Measurements from ENCODE around the gene ZNF385C.

ZNF385C gene

DNA sequence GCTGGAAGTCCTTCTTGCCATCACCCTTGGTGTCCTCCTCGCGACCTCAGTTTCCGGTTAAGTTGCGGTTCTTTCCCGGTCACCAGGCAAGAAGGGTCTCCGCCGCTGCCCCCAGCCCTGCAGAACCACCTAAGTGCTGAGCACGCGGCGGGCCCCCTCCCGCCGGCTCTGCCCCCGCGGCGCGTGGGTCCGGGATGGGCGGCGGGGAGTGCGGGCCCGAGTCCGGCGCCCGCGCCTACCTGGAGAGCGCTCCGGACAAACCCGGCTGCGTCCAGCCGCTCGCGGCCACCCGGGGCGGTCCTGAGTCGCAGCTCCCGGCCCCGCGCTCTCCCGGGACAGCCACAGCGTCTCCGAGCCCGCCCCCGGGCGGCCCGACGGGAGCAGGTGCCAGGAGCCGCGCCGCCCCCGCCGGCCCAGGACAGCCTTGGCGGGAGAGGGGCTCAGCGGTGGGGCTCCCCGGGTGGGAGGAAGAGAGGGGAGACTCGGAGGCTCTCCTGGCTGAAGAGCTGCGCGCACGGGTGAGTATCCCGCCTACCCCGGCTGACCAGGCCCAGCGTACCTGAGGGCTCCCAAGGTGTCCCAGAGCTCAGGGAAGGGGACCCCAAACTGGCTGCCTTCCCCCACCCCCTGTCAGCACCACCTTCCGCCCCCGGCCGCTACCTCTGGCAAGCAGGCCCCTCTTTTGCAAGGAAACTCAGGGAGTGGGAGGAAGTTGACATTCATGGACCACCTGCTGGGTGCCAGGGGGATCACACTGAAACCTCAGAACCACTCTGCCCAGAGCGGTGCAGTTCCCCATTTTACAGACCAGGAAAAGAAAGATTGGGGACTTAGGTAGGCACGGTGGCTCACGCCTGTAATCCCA is 25.7 kb downstream of the ZNF385C start:
- DNase-seq, result no peak

DNA sequence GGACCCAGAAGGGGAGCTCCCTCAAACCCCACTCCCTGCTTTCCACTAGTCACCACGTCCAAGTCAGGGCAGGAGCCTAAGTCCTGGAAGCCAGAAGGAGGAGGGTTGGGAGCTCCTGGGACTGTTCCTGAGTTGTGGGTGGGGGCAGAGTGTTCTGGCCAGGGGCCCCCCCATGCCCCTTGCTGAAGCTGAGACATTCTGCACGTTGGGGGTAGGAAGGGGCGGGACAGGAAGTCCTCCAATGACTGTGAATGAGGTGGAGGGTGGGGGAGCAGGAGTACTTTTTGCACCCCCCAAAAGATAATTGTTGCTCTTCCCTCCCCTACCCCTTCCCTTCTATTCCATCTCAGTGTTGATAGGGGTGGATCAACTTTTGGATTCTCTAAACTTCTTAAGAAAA is 26.5 kb downstream of the ZNF385C start:
- DNase-seq, result no peak

DNA sequence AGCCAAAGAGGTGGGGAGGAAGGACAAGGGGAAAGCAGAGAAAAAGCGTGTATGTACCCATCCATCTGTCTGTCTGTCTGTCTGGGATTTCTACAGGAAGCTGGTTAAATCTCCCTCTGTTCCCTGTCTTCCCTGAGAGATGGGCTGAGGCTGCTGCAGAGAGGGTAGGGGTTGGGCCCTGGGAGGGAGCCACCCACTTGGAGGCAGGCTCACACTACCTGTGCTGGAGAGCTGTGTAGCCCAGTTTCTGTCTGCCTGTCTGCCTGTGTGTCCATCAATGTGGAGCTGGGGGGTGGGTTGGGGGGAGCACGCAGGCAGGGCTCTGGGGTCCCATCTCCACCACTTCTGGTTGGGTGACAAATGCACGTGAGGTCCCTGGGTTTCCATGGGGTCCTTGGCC is 29.3 kb downstream of the ZNF385C start:
- no peak for DNase-seq

DNA sequence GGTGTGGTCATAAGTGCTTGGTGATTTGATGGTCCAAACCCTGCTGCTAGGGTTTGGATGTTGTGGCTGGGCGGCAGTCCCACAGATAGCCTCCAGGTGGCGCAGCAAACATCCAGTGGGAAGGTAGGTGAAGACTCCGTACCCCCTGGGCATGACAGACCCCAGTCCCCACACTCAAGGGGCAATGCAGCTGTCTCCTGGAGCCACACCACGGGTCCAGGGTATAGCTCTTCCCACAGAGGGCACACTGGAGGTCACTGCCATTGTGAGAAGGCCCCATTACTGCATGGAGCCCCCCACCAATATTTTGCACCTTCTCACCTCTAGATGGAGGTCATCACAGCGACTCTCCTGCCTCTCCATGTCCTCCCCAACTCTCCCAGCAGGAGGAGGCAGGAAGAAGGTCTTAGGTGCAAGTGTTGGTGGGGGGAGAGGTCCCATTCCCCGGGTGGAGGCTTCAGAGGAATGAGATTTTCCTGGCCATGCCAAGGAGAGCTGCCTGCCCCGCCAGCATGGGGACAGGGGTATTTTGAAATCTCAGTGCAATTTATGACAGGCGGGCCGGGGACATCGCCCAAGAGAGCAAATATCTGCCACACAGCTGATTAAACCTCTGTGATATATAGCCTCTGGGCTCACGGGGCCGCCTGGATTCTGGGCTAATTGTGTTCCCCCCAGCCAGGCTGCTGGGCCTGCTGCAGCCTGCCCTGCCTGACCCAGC is 30.7 kb downstream of the ZNF385C start:
- peak; percentile 26 to 85 for DNase-seq

DNA sequence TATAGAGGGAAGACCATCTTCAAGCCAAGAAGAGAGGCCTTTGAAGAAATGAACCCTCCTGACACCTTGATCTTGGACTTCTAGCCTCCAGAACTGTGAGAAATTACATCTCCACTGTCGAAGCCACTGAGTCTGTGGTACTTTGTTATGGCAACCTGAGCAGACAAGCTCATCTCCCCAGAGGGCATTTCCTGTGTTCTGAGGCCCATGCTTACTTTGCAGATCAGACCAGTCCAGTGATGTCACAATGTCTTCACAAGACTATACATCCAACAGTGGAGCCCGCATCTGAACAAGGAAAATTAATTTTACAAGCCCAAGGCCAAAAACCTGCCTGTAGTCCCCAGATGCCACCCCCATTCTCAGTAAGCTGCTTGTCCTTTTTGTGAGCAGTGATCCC is 33.1 kb downstream of the ZNF385C start:
- DNase-seq, result no peak

DNA sequence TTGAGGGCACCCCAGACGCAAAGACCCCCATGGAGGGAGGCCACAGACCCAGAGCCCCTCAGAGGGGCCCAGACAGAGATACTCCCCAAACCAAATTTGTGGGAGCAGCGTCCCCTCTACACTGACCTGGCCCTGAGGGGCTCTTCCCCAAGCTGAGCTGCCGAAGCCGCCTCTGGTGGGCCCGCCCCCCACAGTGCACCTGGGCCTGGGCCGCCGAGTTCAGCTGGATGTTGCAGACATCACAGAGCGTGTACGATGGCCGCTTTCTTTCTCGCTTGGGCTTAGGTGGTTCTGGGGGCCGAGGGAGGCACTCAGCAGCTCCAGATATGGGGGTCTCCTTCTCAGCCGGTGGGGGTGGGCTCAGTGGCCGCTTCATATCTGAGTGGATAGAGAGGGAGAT is 35.6 kb downstream of the ZNF385C start:
- no peak for DNase-seq

DNA sequence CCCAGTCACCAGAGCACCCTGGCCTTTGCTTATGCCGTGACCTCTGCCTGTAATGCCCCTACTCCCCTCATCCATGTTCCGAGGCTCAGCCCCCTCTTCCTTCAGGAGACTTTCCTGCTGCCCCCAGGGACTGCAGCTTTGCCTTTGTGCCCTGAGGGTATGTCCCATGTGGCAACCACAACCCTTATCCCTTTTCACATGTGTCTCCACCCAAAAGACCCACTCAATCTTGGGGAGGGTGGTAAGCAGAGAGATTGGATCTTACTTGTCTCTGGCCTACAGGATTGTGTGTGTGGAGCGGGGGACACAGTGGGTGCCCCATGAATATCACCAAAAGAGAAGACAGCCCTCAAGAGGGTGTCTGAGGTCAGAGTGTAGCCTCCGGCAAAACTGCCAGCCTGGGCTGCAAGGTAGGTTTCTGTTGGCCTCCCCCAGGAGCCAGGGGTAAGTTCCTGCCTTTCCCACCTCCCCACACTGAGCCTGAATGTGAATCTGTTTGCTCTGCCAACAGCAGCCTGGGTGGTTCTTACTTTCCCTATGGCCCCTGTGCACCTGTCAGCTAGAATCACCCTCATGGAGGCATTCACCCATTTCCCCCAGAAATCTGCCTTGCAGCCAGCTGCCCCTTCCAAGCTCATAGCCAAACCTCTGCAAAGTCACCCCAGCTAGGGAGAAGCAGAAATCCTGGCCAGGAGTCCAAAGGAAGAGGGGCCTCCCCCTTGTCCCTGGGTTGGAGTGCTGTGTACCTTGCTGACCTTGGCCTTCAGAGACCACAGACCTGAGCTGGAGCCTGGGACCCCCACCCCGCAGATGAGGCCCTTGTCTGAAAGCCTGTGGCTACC is 36.4 kb downstream of the ZNF385C start:
- DNase-seq, result no peak

DNA sequence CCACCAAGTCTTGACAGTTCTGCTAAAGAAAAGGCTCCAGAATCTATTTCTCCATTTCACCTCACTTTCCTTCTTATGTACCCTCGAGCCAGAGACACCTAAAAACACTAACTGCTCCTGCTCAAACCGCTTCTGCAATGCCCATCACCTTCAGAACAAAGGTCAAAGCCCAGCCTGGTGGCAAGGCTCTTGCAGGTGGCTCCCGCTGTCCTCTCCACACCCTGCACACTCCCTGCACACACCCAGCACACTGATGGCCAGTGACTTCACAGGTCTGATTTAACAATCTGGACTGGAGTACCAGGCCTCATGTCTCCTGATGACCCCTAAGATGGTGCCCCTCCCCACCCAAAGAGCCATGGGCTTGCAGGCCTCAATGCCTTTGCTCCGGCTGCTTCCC is 38.0 kb downstream of the ZNF385C start:
- no peak for DNase-seq

DNA sequence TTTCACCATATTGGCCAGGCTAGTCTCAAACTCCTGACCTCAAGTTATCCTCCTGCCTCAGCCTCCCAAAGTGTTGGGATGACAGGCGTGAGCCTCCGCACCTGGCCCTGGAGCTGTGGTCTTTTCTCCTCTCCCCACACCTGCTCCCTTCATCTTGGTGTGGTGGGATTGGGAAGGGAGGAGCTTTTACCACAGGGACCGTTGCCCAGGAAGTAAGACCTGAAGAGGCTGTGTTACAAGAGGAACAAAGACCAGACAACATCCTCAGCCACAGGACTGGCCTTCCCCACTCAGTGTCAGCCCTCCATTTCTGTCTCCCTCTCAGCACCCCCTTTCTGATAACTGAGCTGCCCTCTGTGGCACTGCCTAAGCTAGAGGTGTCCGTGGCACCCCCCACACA is 38.5 kb downstream of the ZNF385C start:
- DNase-seq, result no peak

DNA sequence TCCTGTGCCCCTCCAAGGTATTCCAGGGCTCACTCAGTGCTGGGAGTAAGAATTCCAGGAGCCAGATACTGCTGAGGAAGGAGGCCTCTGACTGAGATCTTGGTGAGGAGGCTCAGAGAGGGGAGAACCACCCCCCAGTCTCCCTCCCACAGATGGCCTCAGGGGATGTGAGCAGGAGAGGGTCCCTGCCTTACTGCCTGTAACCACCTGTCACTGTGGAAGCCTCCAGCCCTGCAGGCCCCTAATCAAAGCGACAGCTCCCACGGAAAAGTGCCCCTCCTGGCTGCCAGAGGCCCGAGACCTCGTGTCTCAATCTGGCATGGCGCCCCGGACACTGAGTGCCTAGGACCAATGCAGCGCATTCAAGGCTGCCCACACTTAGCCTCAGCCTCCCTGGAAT is 40.2 kb downstream of the ZNF385C start:
- DNase-seq, result no peak

DNA sequence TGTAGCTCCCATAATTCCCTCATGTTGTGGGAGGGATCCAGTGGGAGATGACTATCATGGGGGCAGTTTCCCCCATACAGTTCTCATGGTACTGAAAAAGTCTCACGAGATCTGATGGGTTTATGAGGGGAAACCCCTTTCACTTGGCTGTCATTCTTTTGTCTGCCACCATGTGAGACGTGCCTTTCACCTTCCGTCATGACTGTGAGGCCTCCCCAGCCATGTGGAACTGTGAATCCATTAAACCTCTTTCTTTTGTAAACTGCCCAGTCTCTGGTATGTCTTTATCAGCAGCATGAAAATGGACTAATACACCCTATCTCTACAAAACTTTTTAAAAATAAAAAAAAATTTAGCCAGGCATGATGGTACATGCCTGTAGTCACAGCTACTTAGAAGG is 41.6 kb downstream of the ZNF385C start:
- no peak for DNase-seq

DNA sequence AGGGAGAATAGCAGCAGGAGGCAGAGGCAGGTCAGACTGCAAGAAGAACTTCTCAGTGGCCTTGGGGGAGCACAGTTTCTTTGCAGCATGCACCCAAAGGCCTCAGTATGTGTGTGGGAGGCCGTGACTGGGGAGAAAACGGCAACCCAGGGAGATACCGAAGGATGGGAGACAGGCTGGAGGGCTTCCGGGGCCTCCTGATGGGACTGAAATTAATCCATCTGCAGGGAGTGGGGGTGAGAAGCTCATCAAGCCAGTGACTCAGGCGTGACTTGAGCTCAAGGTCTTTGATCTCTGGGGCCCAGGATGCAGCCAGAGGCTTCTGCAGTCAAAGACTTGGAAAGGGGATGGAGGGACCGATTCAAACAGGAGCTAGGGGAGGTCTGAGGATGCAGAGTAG is 42.8 kb downstream of the ZNF385C start:
- no peak for DNase-seq

DNA sequence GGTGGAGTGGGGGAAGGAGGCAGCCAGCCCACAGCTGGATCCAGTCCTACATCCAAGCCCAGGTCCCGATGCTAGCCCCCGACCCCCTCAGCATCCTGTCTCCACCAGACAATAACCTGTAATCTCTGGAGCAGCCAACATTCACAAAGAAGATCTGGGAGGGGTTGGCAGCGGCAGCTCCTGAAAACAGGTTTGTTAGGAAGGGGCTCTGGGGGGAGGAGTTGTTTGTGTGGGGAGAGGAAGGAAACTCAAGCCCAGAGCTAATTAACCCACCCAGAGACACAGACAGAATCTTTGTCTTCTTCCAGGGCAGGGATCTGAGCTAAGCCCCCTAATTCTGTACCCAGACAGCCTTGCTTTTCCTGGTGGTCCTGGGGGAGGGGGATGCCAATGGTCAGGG is 43.2 kb downstream of the ZNF385C start:
- no peak for DNase-seq

DNA sequence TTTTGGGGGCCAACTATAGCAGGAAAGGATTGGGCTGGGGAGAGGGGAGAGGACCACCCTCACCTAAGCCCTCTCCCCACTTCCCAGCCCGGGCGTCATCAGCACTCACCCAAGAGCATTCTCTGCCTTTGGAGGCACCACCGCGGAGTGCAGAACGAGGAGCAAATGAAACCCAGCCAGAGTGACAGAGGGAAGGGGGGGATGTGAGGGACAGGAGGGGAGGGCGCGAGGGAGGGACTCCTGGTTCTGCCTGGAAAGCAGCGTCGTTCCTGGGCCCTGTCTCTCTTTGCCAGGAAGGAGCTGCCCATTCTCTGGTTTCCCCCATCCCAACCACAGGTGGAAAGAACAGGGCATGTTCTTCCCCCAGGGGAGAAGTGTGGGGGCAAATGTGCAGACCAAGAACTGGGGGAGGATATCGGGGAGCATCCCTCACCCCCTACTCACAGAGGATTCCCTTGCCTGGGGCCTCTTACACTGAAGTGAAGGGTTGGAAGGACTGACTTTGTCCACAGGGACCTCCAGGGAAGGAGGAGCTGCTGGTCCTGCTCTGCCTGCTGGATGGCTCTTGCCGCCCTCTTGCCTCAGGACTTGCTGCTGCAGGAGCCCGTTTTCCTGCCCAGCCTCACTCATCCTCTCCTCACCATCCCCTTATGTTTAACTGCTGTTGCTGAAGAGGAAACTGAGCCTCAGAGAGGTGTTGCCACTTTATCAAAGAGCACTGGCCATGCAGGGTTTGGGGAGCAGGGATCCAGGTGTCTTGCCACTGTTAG is 44.4 kb downstream of the ZNF385C start:
- DNase-seq, result no peak

DNA sequence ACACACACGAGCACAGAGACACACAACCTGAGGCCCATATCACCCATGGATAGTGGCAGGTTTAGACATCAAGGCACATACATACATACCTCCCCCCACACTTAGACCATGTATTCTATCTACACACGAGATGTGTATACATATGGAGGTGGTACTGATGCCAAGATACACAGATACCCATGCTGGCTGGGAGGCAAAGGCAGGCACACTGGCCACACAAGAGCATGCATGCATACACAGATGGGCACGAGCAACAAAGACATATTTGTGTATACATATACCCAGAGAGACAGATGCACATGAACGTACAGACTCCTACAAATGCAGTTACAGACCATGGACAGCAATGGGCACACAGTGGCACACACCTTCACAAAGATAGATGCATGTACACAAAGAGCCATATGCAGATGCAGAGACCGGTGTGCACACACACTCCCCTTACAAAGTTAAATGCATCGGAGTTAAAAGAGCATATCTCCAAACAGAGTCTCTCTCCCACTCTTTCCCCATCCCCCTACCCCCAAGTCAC is 45.9 kb downstream of the ZNF385C start:
- DNase-seq, result no peak

DNA sequence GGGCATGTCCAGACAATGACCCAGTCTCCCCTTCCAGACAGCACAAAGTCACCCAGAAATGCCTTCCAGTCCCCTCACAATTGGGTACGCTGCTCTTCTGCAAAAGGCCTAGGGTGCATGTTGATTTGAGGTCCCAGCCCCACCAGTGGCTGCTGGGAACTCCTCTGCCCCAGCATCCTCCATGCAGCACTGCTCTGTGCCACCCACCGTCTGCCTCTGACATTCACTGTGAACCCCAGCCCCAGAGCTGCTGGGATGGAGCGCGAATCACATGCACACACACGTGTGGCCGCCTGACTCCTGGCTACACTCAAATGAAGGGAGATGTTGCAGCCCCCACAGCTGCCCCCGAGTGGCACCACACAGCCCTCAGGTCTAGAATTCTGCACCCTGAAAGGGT is 46.6 kb downstream of the ZNF385C start:
- DNase-seq, result no peak

DNA sequence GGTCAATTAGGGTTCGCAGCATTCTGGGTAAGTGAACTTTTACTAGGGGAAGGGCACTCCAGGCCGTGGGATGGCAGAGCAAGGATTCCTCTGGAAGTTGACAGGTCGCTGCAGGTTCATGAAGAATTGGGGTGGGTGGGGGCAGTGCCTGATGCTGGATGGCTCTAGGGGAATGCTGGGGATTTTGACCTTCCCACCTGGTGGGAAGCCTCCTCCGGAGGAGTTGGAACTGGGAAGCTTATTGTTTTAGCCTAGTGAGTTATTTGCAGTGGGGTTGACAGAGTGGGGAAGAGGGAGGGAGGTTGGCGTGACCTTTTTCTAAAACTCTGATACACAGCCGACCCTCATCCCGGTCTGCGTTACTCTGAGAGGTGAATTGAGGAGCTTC is 47.3 kb downstream of the ZNF385C start:
- no peak for DNase-seq

DNA sequence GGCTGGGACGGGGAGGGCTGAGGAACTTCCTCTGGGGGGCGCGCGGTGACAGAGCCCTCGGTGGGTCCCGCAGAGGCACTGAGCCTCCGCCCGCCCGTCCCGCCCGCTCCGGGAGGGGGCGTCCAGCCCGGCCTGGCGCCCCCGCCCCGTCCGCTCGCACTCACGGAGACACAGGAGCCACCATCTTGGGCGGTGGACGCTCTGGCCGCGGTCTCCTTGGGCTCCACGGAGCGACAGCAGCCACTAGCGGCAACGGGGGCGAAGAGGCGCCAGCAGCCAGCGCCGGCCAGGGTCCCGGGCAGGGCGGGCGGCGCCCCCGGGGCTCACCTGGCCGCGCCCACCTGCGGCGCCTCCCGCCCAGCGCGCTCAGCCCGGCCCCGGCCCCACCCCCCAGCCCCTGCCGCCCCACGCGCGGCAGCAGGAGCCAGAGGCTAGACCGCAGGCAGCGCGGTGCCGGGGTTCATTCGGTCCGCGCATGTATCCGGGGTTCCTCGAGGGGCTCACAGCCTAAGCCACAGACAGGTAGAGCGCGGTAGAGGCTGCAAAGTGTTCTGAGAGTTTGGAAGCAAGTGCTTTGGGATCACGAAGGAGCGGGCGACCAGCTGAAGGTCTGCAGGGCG is 47.8 kb downstream of the ZNF385C start, which contains the start of gene C17orf113:
Gene C17orf113 (minus strand): TSS at position 209 of the 620 bp plus-strand sequence. CDS start 7,225 bp downstream, outside the sequence.
- peak; percentile 23 to 47 for DNase-seq

DNA sequence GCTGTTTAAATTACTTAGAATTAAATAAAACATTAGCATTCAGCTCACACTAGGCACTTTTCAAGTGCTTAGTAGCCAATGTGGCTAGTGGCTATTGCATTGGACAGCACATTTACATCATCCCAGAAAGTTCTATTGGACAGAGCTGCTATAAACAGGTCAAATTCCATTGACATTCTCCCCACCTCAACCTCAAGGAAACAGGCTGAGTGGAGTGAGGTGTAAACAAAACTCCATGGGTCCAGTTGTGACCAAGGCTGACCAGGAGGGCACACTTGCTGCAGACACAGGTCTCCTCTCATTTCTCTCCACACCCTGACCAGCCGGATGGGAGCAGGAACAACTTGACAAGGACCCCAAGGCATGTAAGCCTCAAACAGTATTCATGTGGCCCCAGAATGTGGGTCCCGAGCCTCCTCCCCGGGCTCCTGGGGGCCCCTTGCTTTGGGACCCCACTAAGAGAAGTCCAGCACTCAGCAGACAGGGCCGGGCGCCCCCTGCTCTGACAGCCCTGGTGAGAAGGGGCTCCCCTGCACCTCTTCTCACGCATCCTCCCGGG is 48.4 kb downstream of the ZNF385C start:
- DNase-seq, result no peak

DNA sequence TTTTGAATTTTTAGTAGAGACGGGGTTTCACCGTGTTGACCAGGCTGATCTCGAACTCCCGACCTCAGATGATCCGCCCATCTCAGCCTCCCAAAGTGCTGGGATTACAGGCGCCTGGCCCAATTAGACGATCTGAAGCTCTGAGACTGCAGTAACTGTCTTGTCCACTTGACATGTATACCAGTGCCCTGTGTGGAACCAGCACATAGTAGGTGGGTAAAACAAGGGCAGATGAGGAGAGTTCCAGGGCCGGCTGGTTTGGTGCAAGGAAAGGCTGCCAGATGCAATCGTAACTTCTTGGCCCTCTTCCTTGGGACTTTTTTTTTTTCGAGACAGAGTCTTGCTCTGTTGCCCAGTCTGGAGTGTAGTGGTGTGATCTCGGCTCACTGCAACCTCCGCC is 50.9 kb downstream of the ZNF385C start:
- no peak for DNase-seq

DNA sequence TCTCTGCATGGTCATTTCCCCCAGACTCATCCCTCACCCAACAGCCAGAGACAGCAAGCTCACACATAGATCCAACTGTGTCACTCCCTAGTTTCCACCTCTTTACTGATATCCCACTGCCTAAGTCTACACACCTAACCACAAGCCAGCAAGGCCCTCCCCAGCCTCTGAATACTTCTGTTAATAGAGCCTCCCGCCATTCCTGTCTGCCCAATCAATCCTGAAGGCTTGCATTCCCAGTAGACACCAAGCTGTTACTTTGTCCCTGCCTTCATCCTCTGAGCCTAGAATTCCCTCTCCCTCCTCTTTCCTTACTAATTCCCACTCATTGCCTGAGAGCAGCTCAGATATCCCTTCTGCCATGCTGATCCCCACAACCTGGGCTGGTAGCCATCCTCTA is 52.6 kb downstream of the ZNF385C start:
- DNase-seq, result no peak
